Glomerular visceral epithelial cell (primary cell): ENCODE results near the gene MSI2.

Source experiments
- DNase-seq: peaks from one replicate; pipeline ENCODE4 v3.0.0-alpha.2; 2016; ENCODE audit errors: extremely low spot score

MSI2 gene

GRCh38 chr17:57684711-57685498 is 428.6 kb downstream of the MSI2 start:
- no peak for DNase-seq

GRCh38 chr17:57685499-57686132 is 429.3 kb downstream of the MSI2 start:
- DNase-seq = no peak

DNA sequence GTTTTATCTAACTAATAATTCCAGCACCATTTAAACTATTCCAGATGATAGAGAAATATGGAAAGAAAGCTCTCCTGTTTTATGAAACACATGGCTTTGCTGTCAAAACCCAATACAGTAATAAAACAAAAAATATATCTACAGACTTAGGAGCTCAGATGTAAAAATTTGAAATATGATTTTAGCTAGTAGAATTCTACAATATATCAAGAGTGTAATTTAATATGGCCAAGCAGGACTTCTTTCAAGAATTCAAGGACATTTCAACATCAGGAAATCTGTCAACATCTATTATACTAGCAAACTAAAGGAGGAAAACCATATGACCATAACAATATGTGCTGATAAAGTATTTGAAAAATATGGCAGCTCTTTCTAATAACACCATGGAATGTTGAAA is 431.3 kb downstream of the MSI2 start:
- no peak for DNase-seq

DNA sequence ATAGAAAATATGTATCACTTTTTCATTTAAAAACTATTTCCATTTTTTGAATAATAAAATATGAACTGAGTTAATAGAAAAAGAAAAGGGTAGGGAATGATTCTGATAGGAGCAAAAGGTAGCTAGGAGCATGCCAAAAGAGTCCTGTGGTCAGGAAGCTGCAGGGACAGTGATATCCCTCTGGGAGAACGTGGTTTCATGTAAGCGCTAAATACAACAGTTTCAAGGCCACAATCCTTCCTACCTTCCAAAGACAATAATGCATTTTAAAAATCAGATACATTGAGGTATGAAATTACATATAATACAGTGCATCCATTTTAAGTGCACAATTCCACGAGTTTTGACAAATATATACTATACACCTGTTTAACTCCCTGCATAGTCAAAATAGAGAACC is 432.9 kb downstream of the MSI2 start:
- no peak for DNase-seq

GRCh38 chr17:57691939-57692338 is 435.6 kb downstream of the MSI2 start:
- DNase-seq = no peak

DNA sequence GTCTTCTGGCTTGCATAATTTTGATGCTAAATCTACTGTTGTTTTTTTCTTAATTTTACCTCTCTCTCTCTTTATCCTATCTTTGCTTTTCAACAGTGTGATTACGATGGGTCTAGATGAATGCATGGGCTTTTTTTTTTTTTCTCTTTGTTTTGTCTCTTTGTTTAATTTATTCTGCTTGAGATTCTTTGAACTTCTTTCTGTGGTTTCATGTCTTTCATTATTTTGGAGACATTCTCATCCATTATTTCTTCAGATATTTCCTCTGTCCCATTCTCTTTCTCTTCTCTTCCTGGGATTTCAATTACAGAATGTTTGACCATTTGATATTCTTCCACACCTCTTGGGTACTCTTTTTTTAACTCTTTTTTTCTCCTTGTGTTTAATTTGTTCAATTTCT is 436.4 kb downstream of the MSI2 start:
- no peak for DNase-seq

GRCh38 chr17:57694051-57694450 is 437.7 kb downstream of the MSI2 start:
- DNase-seq = no peak

GRCh38 chr17:57696050-57696449 is 439.7 kb downstream of the MSI2 start:
- DNase-seq = no peak

DNA sequence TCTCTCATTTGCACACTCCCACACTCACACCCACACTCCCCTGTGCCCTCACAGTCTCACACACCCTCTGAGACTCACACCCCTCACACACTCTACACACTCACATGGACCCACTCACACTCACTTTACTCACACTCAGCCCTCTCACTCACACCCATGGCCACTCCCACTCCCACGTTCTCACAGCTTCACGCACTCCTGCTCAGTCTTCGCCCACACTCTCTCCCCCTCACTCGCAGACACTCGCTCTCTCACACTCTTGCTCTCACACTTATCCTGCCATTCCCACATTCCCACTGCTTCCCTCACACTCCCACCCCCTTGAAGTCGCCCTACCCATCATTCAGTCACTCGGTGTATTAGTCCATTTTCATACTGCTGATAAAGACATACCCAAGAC is 440.9 kb downstream of the MSI2 start:
- DNase-seq = no peak

DNA sequence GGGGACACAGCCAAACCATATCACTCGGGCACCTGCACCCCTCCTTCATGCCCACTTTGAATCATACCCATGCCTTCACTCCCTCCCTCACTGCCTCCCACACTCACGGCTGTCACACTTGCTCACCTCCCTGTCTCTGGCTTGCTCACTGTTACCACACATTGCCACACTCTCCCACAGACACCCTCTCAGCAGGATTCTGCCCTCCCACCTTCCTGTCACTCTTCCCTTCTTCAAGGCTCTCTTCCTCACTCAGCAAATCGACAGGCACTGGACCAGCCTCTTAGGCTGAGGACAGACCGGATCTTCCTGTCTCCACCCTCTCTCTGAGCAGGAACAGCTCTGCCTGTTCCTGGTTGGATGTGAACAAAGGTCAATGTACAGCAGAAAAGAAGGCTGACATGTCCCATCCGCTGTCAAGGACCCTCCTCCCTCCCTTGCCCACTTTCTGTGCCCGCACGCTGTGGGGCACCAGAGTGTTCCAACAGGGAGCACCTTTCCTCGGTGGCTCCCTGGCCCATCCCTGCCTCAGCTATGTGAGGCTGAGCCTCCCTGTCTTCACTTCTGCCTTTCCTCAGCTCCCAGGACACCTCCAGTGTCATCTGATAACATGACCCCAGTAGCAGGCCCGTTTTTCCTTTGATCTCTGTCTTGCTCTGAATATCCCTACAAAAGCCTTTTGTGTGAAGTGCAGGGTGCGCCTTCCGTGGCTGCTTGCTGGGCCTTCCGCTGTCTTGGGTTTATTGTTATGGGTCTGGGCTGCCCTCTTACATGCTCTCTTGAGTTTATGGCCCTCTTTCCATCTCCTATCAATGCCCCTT is 441.8 kb downstream of the MSI2 start:
- DNase-seq = no peak

- DNase-seq = no peak
Observed at GRCh38 chr17:57699751-57700219, 443.5 kb downstream of the MSI2 start.

DNA sequence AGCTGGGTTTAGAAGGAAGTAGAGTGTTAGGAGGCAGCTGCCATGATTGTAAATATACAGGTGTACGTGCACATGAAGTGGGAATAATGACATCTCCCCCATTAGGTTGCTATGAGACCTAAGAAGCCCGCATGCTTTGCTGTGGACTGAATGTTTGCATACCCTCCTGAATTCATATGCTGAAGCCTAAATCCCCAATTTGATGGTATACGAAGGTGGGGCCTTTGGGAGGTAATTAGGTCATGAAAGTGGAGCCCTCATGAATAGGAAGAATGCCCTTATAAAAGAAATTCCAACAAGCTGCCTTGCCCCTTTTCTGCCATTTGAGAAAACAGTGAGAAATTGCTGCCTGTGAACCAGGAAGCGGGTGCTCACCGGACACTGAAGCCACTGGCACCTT is 444.8 kb downstream of the MSI2 start:
- no peak for DNase-seq

GRCh38 chr17:57703273-57703672 is 446.9 kb downstream of the MSI2 start:
- no peak for DNase-seq

DNA sequence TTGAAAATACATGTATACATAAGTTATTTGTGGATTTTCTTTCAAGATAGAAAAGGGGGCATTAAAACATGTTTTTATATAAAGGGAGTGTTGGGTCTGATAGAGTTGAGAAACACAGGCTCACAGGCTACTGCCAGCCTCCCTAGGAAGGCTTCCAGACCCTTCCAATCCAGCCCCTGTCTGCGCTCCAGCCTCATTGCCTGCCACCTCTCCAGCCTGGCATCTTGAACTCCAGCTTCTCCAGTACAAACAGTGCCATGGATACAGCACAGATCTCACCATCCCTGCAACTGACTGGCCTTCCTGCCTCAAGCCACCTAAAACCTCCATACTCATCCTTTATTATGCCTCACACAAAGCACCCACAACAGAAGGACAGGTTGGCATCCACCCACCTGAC is 448.1 kb downstream of the MSI2 start:
- DNase-seq = no peak

- DNase-seq = no peak
Observed at GRCh38 chr17:57705921-57706695, 449.8 kb downstream of the MSI2 start.

DNA sequence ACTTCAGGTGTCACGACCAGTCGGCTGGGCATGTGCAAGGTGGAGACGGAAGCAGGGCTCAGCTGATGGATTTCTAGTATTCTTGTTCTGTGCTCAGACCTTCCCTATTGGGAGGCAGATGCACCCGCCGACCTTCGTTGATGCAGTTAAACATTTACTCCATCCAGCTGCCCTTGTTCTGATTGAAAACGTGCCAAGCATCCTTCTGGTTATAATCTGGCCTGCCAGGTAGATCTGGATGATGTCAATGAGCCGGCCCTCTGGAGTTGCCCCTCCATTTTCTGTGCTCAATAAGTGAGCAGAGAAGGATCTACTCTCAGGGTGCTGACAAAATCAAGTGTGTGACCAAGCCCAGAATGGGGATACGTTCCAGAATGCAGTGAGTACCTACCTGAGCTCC is 450.4 kb downstream of the MSI2 start:
- no peak for DNase-seq

DNA sequence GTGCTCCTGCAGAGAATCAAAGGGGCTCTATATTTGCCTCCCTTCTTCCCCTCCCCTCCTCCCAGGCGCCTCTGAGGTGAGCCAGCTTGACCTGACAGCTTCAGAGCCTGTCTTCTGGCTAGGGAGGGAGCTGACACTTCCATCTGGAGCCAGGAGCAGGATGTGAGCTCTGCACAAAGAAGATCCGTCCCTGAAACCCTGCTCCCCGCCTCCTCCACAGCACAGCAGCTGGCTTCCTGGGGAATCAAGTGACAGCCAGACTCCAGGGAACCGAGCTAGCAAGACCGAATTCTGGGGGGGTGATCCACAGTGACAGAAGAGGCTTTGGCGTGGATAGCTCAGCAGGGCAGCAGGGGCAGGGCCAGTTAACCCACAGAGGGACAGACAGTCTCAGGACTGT is 451.6 kb downstream of the MSI2 start:
- DNase-seq = no peak

GRCh38 chr17:57708410-57708809 is 452.1 kb downstream of the MSI2 start:
- DNase-seq = no peak

- no peak for DNase-seq
Observed at GRCh38 chr17:57713140-57713539, 456.8 kb downstream of the MSI2 start.

DNA sequence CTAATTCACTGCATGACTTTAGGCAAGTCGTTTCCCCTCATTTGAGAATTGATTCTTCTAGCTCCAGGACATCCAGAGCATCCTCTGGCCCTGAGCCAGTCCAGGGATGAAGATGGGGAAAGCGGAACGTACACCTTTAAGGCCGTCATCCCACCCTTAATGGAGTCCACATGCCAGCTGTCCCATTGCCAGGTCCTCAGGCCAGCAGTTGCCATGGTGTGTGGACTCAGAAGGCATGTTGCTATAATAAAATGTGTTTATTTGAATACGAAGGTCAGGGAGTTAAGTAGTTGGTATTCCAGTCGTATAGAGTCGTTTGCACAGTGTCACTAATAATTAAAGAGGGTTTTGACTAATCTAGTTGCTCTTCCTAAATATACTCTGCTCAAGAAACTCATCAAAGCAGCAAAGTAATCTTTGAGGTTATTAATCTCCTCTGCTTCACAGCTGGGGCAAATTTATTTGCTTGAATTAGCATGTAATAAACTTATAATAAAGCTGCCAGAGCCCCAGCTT is 458.4 kb downstream of the MSI2 start:
- no peak for DNase-seq

DNA sequence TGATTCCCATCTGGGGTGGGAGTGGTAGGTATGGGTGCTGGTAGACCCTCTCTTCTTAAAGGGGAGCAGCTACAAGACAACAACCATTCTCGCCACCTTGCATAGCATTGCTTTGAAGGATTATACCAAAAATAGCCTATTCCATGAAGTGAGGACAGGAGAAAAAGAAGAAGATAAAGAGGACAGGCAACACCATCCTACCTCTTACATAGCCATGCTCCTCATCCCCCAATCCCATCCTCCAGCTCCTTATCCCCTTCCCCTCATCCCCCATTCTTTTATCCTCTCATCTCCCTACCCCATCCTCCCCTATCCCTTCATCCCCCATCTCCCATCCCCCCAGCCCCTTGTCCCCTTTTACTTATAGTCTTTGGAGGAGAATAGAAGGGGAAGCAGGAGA is 459.7 kb downstream of the MSI2 start:
- DNase-seq = no peak

DNA sequence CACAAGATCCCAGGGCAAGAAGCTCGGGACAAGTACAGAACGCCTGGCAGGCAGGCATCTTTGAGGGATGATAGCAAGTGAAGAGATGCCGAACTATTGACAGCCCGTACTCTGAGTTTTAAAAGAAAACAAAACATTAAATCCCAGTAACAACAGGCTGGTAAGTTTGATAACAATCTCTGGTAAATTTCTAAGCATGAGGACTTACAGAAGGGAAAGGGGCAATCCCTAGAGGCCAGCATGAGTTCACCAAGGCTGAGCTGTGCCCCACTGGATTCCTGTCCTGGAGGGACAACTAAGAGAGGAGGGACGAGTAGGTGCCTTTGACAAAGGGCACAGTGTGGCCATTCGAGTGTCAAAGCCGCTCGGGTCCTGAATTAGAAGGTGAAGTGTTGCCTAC is 462.6 kb downstream of the MSI2 start:
- DNase-seq = no peak
